HEK293T (cell line): ENCODE data around the gene KCNQ2.

ENCODE experiments used
- BHLHE40 ChIP-seq: fragments of 450-650 bp; IDR thresholded peaks from 2 replicates; pipeline ENCODE4 v1.6.1; 2016; ENCODE audit warnings: mild to moderate bottlenecking, moderate library complexity, borderline replicate concordance
- ELF4 ChIP-seq: fragments of 450-650 bp; IDR thresholded peaks from 2 replicates; pipeline ENCODE4 v1.6.1; 2017; ENCODE audit warnings: antibody characterized with exemption
- FOXM1 ChIP-seq: fragments of 450-650 bp; IDR thresholded peaks from 2 replicates; pipeline ENCODE4 v1.6.1; 2017; ENCODE audit warnings: mild to moderate bottlenecking, borderline replicate concordance
- L3MBTL2 ChIP-seq: fragments of 450-650 bp; conservative IDR thresholded peaks from 2 replicates; pipeline ENCODE4 v1.6.1; 2016; ENCODE audit warnings: mild to moderate bottlenecking
- SP1 ChIP-seq: fragments of 450-650 bp; IDR thresholded peaks from 2 replicates; pipeline ENCODE4 v1.6.1; 2017
- ZNF384 ChIP-seq: fragments of 450-650 bp; IDR thresholded peaks from 2 replicates; pipeline ENCODE4 v1.6.1; 2016

- TF ChIP-seq ELF4 (no peak), ZNF384 (no peak), BHLHE40 (no peak), SP1 (no peak), L3MBTL2 (no peak), FOXM1 (no peak)
Observed at GRCh38 chr20:63356511-63356910, 115.9 kb downstream of the KCNQ2 start.
